ENCODE data around the gene RHBDF1.
"Not testable (repeated sequence)": the region's sequence is repeated elsewhere in the genome, so short reads cannot be mapped to it uniquely, and the experiment has no call there.

The RHBDF1 gene

DNA sequence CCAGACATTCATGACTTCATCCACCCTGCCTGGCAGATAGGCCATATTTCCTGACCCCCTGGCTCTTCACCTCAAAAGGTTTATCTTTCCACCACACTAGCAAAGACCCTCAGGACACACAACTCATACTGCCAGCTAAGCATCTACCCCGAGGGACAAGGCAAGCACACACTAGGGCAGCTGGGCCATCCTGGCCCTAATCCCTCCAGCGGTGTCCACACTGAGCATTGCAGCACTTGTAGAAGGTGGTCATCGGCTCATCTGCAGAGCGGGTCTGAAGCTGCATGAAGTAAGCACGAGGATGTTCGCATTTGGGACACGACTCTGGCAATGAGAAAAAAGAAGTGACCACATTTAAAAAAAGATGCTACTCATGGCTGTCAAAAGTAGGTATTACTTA lies 25.2 kb downstream of the RHBDF1 start:
- Histone ChIP-seq H3K4me3 (ENCODE audit: severe bottlenecking) (no peak overlapping the region), H3K36me3 (ENCODE audit: low read depth) (peaks cover 61% of the 10 kb centered on the region), H3K27me3 (ENCODE audit: insufficient read depth, poor library complexity, severe bottlenecking) (no peaks in the 10 kb centered on the region), H3K9me3 (ENCODE audit: severe bottlenecking) (no peaks in the 10 kb centered on the region), H3K4me1 (ENCODE audit: insufficient read depth, poor library complexity, severe bottlenecking) (no peaks in the 10 kb centered on the region), H3K27ac (ENCODE audit: poor library complexity, severe bottlenecking) (no peak overlapping the region)
- TF ChIP-seq, protein P1, sequence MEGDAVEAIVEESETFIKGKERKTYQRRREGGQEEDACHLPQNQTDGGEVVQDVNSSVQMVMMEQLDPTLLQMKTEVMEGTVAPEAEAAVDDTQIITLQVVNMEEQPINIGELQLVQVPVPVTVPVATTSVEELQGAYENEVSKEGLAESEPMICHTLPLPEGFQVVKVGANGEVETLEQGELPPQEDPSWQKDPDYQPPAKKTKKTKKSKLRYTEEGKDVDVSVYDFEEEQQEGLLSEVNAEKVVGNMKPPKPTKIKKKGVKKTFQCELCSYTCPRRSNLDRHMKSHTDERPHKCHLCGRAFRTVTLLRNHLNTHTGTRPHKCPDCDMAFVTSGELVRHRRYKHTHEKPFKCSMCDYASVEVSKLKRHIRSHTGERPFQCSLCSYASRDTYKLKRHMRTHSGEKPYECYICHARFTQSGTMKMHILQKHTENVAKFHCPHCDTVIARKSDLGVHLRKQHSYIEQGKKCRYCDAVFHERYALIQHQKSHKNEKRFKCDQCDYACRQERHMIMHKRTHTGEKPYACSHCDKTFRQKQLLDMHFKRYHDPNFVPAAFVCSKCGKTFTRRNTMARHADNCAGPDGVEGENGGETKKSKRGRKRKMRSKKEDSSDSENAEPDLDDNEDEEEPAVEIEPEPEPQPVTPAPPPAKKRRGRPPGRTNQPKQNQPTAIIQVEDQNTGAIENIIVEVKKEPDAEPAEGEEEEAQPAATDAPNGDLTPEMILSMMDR (IDR thresholded peaks at IDR 0.05; ENCODE audit: poor library complexity, severe bottlenecking), result no peak
- DNase-seq (ENCODE audit: low spot score) (no peak), ATAC-seq (ENCODE audit: low read depth) (no peak)

DNA sequence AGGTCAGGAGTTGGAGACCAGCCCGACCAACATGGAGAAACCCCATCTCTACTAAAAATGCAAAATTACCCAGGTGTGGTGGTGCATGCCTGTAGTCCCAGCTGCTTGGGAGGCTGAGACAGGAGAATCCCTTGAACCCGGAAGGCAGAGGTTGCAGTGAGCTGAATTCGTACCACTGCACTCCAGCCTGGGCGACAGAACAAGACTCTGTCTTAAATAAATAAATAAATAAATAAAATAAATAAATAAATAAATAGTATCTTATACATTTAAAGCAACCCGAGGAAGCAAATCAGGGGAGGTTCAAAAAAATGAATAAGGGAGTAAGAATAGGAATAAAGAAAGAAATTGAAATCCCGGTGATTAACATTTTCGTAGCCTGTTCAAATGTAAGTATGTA lies 25.9 kb downstream of the RHBDF1 start:
- peaks cover 56% of the 10 kb centered on the region for H3K36me3 ChIP-seq (ENCODE audit: low read depth)
- not testable (repeated sequence) for ATAC-seq (ENCODE audit: low read depth); H3K27me3 ChIP-seq (ENCODE audit: insufficient read depth, poor library complexity, severe bottlenecking); H3K4me1 ChIP-seq (ENCODE audit: insufficient read depth, poor library complexity, severe bottlenecking); H3K4me3 ChIP-seq (ENCODE audit: severe bottlenecking); H3K9me3 ChIP-seq (ENCODE audit: severe bottlenecking); DNase-seq (ENCODE audit: low spot score); H3K27ac ChIP-seq (ENCODE audit: poor library complexity, severe bottlenecking)

DNA sequence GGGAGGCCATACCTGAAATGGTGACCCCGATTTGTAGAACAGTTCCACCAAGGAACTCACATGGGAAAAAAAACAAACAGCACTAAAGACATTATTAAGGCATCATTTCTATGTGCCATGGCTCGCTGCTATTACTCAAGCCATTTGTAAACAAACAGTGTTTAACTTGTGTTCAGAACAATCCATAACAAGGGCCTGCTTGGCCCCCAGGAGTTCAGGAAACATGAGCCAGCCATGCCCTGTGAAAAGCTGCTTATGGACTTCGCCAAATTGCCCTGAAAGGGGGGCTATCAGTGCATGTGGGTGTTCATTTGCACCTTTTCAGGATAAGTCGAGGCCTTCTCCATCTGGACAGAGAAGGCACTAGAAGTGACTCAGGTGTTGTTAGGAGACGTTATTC lies 27.0 kb downstream of the RHBDF1 start:
- Histone ChIP-seq H3K4me1 (ENCODE audit: insufficient read depth, poor library complexity, severe bottlenecking) (no peaks in the 10 kb centered on the region), H3K4me3 (ENCODE audit: severe bottlenecking) (no peak overlapping the region), H3K27me3 (ENCODE audit: insufficient read depth, poor library complexity, severe bottlenecking) (no peaks in the 10 kb centered on the region), H3K27ac (ENCODE audit: poor library complexity, severe bottlenecking) (no peak overlapping the region), H3K9me3 (ENCODE audit: severe bottlenecking) (no peaks in the 10 kb centered on the region), H3K36me3 (ENCODE audit: low read depth) (peaks cover 45% of the 10 kb centered on the region)
- DNase-seq (ENCODE audit: low spot score) (no peak), ATAC-seq (ENCODE audit: low read depth) (no peak)
- TF ChIP-seq, protein P1 (IDR thresholded peaks at IDR 0.05; ENCODE audit: poor library complexity, severe bottlenecking), result no peak

DNA sequence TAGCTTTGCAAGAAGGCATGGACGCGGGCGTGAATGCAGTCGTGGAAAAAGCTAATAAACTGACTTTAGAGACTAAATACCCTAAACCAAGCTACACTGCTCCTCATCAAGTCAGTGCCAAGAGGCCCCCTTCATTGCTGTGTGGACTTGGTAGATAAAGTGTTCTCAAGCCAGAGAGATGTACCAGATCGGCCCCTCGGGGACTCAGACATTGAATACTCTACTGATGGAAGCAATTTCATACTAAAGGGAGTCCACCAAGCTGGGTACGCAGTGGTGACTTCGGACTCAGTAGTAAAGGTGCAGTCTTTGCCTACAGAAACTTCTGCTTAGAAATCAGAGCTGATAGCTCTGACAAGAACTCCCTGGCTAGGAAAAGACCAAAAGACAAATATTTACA lies 27.8 kb downstream of the RHBDF1 start:
- H3K4me1 ChIP-seq (ENCODE audit: insufficient read depth, poor library complexity, severe bottlenecking), result no peaks in the 10 kb centered on the region
- DNase-seq (ENCODE audit: low spot score) (no peak), ATAC-seq (ENCODE audit: low read depth) (no peak)
- no peak overlapping the region for H3K27ac ChIP-seq (ENCODE audit: poor library complexity, severe bottlenecking)
- H3K4me3 ChIP-seq (ENCODE audit: severe bottlenecking), result no peak overlapping the region
- H3K36me3 ChIP-seq (ENCODE audit: low read depth), result peaks cover 45% of the 10 kb centered on the region
- no peaks in the 10 kb centered on the region for H3K9me3 ChIP-seq (ENCODE audit: severe bottlenecking)
- TF ChIP-seq, protein P1 (IDR thresholded peaks at IDR 0.05; ENCODE audit: poor library complexity, severe bottlenecking), result no peak
- H3K27me3 ChIP-seq (ENCODE audit: insufficient read depth, poor library complexity, severe bottlenecking), result no peaks in the 10 kb centered on the region

DNA sequence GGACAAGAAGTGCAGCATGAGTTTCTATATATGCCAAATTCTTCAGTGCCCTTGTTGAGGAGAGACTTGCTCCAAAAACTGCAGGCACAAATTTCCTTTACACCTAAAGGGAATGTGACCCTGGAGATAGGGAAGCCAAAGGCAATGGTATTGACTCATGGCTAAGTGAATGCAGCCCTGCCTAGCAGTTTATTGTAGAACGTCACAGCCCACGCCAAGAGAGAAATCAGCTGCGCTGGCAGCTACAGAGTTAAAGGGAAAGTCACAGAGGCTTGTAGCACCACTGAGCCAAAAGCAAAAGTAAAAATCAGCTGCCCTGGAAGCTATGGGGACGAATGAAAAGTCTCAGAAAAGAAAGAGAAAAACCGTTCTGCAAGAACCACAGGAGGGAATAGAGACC lies 29.1 kb downstream of the RHBDF1 start:
- DNase-seq (ENCODE audit: low spot score) (no peak), ATAC-seq (ENCODE audit: low read depth) (no peak)
- Histone ChIP-seq H3K9me3 (ENCODE audit: severe bottlenecking) (no peaks in the 10 kb centered on the region), H3K27me3 (ENCODE audit: insufficient read depth, poor library complexity, severe bottlenecking) (no peaks in the 10 kb centered on the region), H3K4me3 (ENCODE audit: severe bottlenecking) (no peak overlapping the region), H3K36me3 (ENCODE audit: low read depth) (peaks cover 44% of the 10 kb centered on the region), H3K27ac (ENCODE audit: poor library complexity, severe bottlenecking) (no peak overlapping the region), H3K4me1 (ENCODE audit: insufficient read depth, poor library complexity, severe bottlenecking) (no peaks in the 10 kb centered on the region)
- TF ChIP-seq, protein P1 (IDR thresholded peaks at IDR 0.05; ENCODE audit: poor library complexity, severe bottlenecking), result no peak

All from RWPE2 (cell line).